Fibroblast of peridontal ligament (primary cell): ENCODE data around the gene BCAP29.
"Not testable (repeated sequence)": the region's sequence is repeated elsewhere in the genome, so short reads cannot be mapped to it uniquely, and the experiment has no call there.

ENCODE experiments used
- DNase-seq: peaks from one replicate; pipeline ENCODE4 v3.0.0-alpha.2; 2010; ENCODE audit errors: extremely low read depth

The BCAP29 gene

GRCh38 chr7:107622894-107623293, 42.8 kb downstream of the BCAP29 start:
- DNase-seq = no peak

GRCh38 chr7:107627002-107627401, 47.0 kb downstream of the BCAP29 start:
- DNase-seq = no peak

- no peak for DNase-seq
Measured at GRCh38 chr7:107628461-107629064, 48.5 kb downstream of the BCAP29 start.

GRCh38 chr7:107630342-107630741, 50.3 kb downstream of the BCAP29 start:
- no peak for DNase-seq

GRCh38 chr7:107631588-107632491, 51.8 kb downstream of the BCAP29 start:
- DNase-seq = no peak

GRCh38 chr7:107632492-107632865, 52.4 kb downstream of the BCAP29 start:
- DNase-seq = no peak

- no peak for DNase-seq
Measured at GRCh38 chr7:107638594-107638993, 58.5 kb downstream of the BCAP29 start.

- DNase-seq = not testable (repeated sequence)
Measured at GRCh38 chr7:107639070-107639469, 59.0 kb downstream of the BCAP29 start.

GRCh38 chr7:107641676-107642075, 61.6 kb downstream of the BCAP29 start:
- no peak for DNase-seq

- DNase-seq = no peak
Measured at GRCh38 chr7:107642501-107642900, 62.5 kb downstream of the BCAP29 start.

GRCh38 chr7:107643407-107643806, 63.4 kb downstream of the BCAP29 start:
- DNase-seq = peak; percentile 76

GRCh38 chr7:107643938-107644308, 63.9 kb downstream of the BCAP29 start:
- no peak for DNase-seq

GRCh38 chr7:107644309-107644974, 64.4 kb downstream of the BCAP29 start:
- DNase-seq = peak; percentile 57

GRCh38 chr7:107652642-107653041, 72.6 kb downstream of the BCAP29 start:
- no peak for DNase-seq

- peak; percentile 69 for DNase-seq
Measured at GRCh38 chr7:107658467-107658866, 78.4 kb downstream of the BCAP29 start.

GRCh38 chr7:107659666-107660065, 79.6 kb downstream of the BCAP29 start:
- DNase-seq = peak; percentile 86

- no peak for DNase-seq
Measured at GRCh38 chr7:107660381-107661080, 80.5 kb downstream of the BCAP29 start, which contains the start of gene SLC26A4. Gene SLC26A4 (plus strand): TSS chr7:107660828. CDS start chr7:107661642, 814 bp downstream.

GRCh38 chr7:107661081-107661864, 81.2 kb downstream of the BCAP29 start:
- peak; percentile 27 for DNase-seq

- DNase-seq = no peak
Measured at GRCh38 chr7:107661865-107662379, 81.9 kb downstream of the BCAP29 start.

GRCh38 chr7:107663196-107663595, 83.2 kb downstream of the BCAP29 start:
- no peak for DNase-seq

GRCh38 chr7:107666790-107667189, 86.7 kb downstream of the BCAP29 start:
- no peak for DNase-seq
